Caco-2 (cell line): Measurements from ENCODE around the gene PAK5. TPM values are rescaled to one million over a fixed set of nuclear protein-coding genes. Genes with fewer than 3 reads are reported as not detected.

ENCODE experiments used
- BruUV-seq: library from RNA; stranded (reverse); fragments of 400-500 nt; replicated peaks from 2 replicates; lab custom pipeline; 2021; lab: Mats Ljungman, UMichigan
- CTCF ChIA-PET: fragments of 300-600 bp; sonication (Branson Sonifier 250); formaldehyde crosslinking; loops from one replicate; lab custom pipeline; 2022; ENCODE audit warnings: antibody characterized with exemption; lab: Charles Lee
- POLR2A ChIA-PET: fragments of 300-600 bp; sonication (Branson Sonifier 250); formaldehyde crosslinking; loops from one replicate; lab custom pipeline; 2022; ENCODE audit warnings: antibody characterized with exemption; lab: Charles Lee
- DNase-seq, 2 experiments: peaks; one replicate each; pipeline versions ENCODE4 v3.0.0 to v3.0.0-alpha.2; 2020 to 2022
- H3K27me3 ChIP-seq: replicated peaks from 2 replicates; pipeline ENCODE4 v1.6.0; 2011; ENCODE audit warnings: low read length; ENCODE audit not compliant: control insufficient read depth, insufficient read depth
- H3K36me3 ChIP-seq: 2 replicates; pipeline ENCODE4 v1.5.1; 2011; ENCODE audit warnings: low read length; ENCODE audit not compliant: control insufficient read depth, insufficient read depth
- H3K4me1 ChIP-seq: fragments of 250-450 bp; sonication (Bioruptor Pico); 2 replicates; pipeline ENCODE4 v1.5.1; 2020; ENCODE audit warnings: mild to moderate bottlenecking
- H3K4me3 ChIP-seq: 2 replicates; pipeline ENCODE4 v1.5.1; 2011; ENCODE audit warnings: low read depth, mild to moderate bottlenecking, control low read depth, low read length
- H3K9me3 ChIP-seq: fragments of 250-450 bp; sonication (Bioruptor Pico); 2 replicates; pipeline ENCODE4 v1.5.1; 2020; ENCODE audit warnings: mild to moderate bottlenecking, moderate library complexity
- H3K27ac Mint-ChIP-seq: one replicate; pipeline ENCODE4 v1.8.0; 2022; ENCODE audit warnings: mixed read lengths; ENCODE audit not compliant: unreplicated experiment
- H3K27me3 Mint-ChIP-seq: one replicate; pipeline ENCODE4 v1.8.0; 2022; ENCODE audit warnings: mixed read lengths; ENCODE audit not compliant: insufficient read depth, unreplicated experiment
- H3K36me3 Mint-ChIP-seq: one replicate; pipeline ENCODE4 v1.8.0; 2022; ENCODE audit warnings: mild to moderate bottlenecking, mixed read lengths; ENCODE audit not compliant: insufficient read depth, unreplicated experiment
- H3K4me1 Mint-ChIP-seq: one replicate; pipeline ENCODE4 v1.8.0; 2022; ENCODE audit warnings: low read depth, mixed read lengths; ENCODE audit not compliant: unreplicated experiment
- H3K4me3 Mint-ChIP-seq: one replicate; pipeline ENCODE4 v1.8.0; 2022; ENCODE audit warnings: mild to moderate bottlenecking, moderate library complexity, mixed read lengths; ENCODE audit not compliant: unreplicated experiment
- H3K9me3 Mint-ChIP-seq: one replicate; pipeline ENCODE4 v1.8.0; 2022; ENCODE audit warnings: mixed read lengths; ENCODE audit not compliant: unreplicated experiment
- intact Hi-C: fragments of 100-400 bp; cut with micrococcal nuclease; formaldehyde crosslinking; loops from one replicate; pipeline ENCODE4 v1.10.0; 2022; ENCODE audit not compliant: unreplicated experiment
- total RNA-seq: library from RNA; stranded (reverse); gene quantifications from 2 replicates; pipeline ENCODE4 v1.2.3, GENCODE V29; 2022
- TF ChIP-seq, protein P1 (sequence below), 2 experiments: fragments of 200-600 bp in 1 of 2; IDR thresholded peaks; 1 replicate in 1 of 2; 2 replicates in 1 of 2; pipeline versions ENCODE4 v1.5.1 to v1.8.0; 2011 to 2022; ENCODE audit warnings: antibody characterized with exemption in 1 of 2, control low read depth in 1 of 2, inconsistent platforms in 1 of 2, low read depth in 1 of 2, low read length in 1 of 2, mild to moderate bottlenecking in 1 of 2, moderate library complexity in 1 of 2; ENCODE audit not compliant: insufficient read depth in 1 of 2, severe bottlenecking in 1 of 2, unreplicated experiment in 1 of 2

PAK5 gene
- total RNA-seq, 1 experiment from 2014 or later: not detected

DNA sequence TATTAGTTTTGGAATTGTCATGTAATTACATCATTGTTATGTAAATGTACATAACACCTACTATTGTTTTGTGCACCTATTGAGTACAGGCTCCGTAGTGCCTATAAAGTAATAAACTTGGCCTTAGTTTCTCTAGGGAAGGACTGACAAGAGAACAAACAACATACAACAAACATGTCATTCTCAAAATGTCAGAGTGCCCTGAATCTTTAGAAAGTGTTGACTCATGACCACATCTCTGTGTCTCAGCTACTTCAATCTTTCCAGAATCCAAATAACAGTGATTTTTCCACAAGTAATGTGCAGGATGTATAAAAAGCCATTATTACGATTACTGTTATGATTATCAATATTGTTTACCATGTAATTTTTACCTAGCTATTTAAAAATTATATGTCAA, 307.3 kb downstream of the PAK5 start:
- Mint-ChIP-seq H3K27ac (no peak overlapping the region), H3K36me3 (no peaks in the 10 kb centered on the region), H3K4me1 (no peaks in the 10 kb centered on the region)

DNA sequence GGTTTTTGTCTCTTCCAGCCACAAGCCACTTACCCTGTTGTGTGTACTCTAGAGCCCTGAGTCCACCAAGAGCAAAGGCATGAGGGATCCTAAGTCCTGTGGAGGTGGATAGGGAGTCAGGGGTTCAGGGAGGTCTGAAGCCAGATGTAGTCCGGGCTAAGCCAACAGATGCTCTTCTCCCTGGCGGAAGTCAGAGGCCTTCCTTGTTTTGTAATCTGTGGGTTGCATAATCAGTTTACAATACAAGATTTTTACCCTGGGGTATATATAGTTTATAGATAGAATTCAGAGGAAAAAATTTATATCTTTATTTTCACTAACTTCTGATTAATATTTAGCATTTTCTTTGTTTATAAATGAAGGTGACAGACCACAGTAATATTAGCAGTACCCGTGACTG, 315.2 kb downstream of the PAK5 start:
- POLR2A ChIA-PET: no interaction called here
- no peaks in the 10 kb centered on the region for H3K4me1 Mint-ChIP-seq
- BruUV-seq: no TSS peak

More for the DNA sequence above, 307.3 kb downstream of the PAK5 start:
- ChIA-PET POLR2A (no interaction called here), CTCF (no interaction called here)
- H3K36me3 ChIP-seq: no peaks in the 10 kb centered on the region
- no peak overlapping the region for H3K4me3 ChIP-seq
- intact Hi-C loops: no loop called here
- 0 out of 2 replicates have a peak, but pooled peaks cover 1% of the 10 kb centered on the region for H3K27me3 ChIP-seq
- TF ChIP-seq, protein P1, sequence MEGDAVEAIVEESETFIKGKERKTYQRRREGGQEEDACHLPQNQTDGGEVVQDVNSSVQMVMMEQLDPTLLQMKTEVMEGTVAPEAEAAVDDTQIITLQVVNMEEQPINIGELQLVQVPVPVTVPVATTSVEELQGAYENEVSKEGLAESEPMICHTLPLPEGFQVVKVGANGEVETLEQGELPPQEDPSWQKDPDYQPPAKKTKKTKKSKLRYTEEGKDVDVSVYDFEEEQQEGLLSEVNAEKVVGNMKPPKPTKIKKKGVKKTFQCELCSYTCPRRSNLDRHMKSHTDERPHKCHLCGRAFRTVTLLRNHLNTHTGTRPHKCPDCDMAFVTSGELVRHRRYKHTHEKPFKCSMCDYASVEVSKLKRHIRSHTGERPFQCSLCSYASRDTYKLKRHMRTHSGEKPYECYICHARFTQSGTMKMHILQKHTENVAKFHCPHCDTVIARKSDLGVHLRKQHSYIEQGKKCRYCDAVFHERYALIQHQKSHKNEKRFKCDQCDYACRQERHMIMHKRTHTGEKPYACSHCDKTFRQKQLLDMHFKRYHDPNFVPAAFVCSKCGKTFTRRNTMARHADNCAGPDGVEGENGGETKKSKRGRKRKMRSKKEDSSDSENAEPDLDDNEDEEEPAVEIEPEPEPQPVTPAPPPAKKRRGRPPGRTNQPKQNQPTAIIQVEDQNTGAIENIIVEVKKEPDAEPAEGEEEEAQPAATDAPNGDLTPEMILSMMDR (IDR thresholded peaks at IDR 0.05; ENCODE audit: insufficient read depth in 1 of 2, low read depth in 1 of 2, low read length in 1 of 2, severe bottlenecking in 1 of 2, unreplicated experiment in 1 of 2): no peak
- H3K9me3 Mint-ChIP-seq: no peaks in the 10 kb centered on the region
- H3K4me3 Mint-ChIP-seq: no peak overlapping the region
- H3K4me1 ChIP-seq: no peaks in the 10 kb centered on the region
- H3K9me3 ChIP-seq: no peaks in the 10 kb centered on the region
- no peak for DNase-seq
- no TSS peak for BruUV-seq
- H3K27me3 Mint-ChIP-seq: peaks cover 12% of the 10 kb centered on the region

DNA sequence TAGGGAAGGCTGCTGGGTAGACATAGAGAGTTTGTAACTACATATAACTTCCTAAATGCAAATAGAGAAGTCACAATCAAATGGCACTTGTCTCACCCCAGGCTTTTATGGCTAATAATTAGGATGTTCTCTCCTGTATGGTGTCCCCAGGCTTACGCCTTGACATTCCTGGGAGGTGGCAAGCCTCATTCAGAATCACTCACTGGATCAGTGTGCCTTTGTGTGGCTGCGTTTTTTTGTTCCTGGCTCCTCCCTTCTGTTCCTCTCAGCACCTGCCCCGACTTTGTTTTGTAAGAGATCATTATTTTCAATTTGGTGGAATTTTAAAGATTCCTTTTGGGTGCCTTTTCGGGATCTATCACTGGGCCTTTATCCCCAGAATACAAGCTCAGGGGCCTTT, 318.8 kb downstream of the PAK5 start:
- no peaks in the 10 kb centered on the region for H3K36me3 ChIP-seq

More for the DNA sequence above, 315.2 kb downstream of the PAK5 start:
- H3K27ac Mint-ChIP-seq: no peak overlapping the region
- H3K36me3 ChIP-seq: no peaks in the 10 kb centered on the region
- no peaks in the 10 kb centered on the region for H3K36me3 Mint-ChIP-seq
- H3K9me3 Mint-ChIP-seq: no peaks in the 10 kb centered on the region
- TF ChIP-seq, protein P1 (IDR thresholded peaks at IDR 0.05; ENCODE audit: insufficient read depth in 1 of 2, low read depth in 1 of 2, low read length in 1 of 2, severe bottlenecking in 1 of 2, unreplicated experiment in 1 of 2): no peak
- H3K4me3 Mint-ChIP-seq: no peak overlapping the region
- no peaks in the 10 kb centered on the region for H3K4me1 ChIP-seq
- H3K27me3 ChIP-seq: no peaks in the 10 kb centered on the region
- H3K9me3 ChIP-seq: no peaks in the 10 kb centered on the region
- no peak for DNase-seq
- intact Hi-C loops: no loop called here
- CTCF ChIA-PET: no interaction called here
- H3K4me3 ChIP-seq: no peak overlapping the region
- peaks cover 9% of the 10 kb centered on the region for H3K27me3 Mint-ChIP-seq

More for the DNA sequence above, 318.8 kb downstream of the PAK5 start:
- intact Hi-C loops: no loop called here
- Histone ChIP-seq H3K27me3 (no peaks in the 10 kb centered on the region), H3K9me3 (no peaks in the 10 kb centered on the region), H3K4me1 (no peaks in the 10 kb centered on the region), H3K4me3 (no peak overlapping the region)
- CTCF ChIA-PET: no interaction called here
- no peak overlapping the region for H3K27ac Mint-ChIP-seq
- no peaks in the 10 kb centered on the region for H3K9me3 Mint-ChIP-seq
- TF ChIP-seq, protein P1 (IDR thresholded peaks at IDR 0.05; ENCODE audit: insufficient read depth in 1 of 2, low read depth in 1 of 2, low read length in 1 of 2, severe bottlenecking in 1 of 2, unreplicated experiment in 1 of 2): no peak
- H3K4me3 Mint-ChIP-seq: no peak overlapping the region
- POLR2A ChIA-PET: no interaction called here
- H3K27me3 Mint-ChIP-seq: peaks cover 12% of the 10 kb centered on the region
- H3K36me3 Mint-ChIP-seq: no peaks in the 10 kb centered on the region
- BruUV-seq: no TSS peak
- no peak for DNase-seq
- no peaks in the 10 kb centered on the region for H3K4me1 Mint-ChIP-seq
